Measurements from ENCODE around the gene CXorf65.

GRCh38 chrX:71060127-71060526, 46.4 kb downstream of the CXorf65 start:
- TF ChIP-seq TAF1 (IDR thresholded peaks at IDR 0.05; ENCODE audit: low read depth, low read length), result no peak
- no peak for TF ChIP-seq SPI1 (IDR thresholded peaks at IDR 0.05; ENCODE audit: low read depth, low read length)
